Pons (tissue), 1 donor: ENCODE measurements around the gene FGF6.
"Not testable (repeated sequence)": the region's sequence is repeated elsewhere in the genome, so short reads cannot be mapped to it uniquely, and the experiment has no call there.

Experiments used
- DNase-seq: peaks from one replicate; pipeline ENCODE4 v3.0.0-alpha.2; 2016; ENCODE audit warnings: low spot score

Gene FGF6

GRCh38 chr12:4418913-4419312, 26.7 kb downstream of the FGF6 start:
- no peak for DNase-seq

- no peak for DNase-seq
Observed at GRCh38 chr12:4417936-4418335, 27.7 kb downstream of the FGF6 start.

- no peak for DNase-seq
Observed at GRCh38 chr12:4417455-4417854, 28.2 kb downstream of the FGF6 start.

GRCh38 chr12:4416276-4416675, 29.3 kb downstream of the FGF6 start:
- no peak for DNase-seq

- no peak for DNase-seq
Observed at GRCh38 chr12:4412465-4412864, 33.1 kb downstream of the FGF6 start.

GRCh38 chr12:4412056-4412455, 33.6 kb downstream of the FGF6 start:
- no peak for DNase-seq

- DNase-seq: no peak
Observed at GRCh38 chr12:4407136-4407535, 38.5 kb downstream of the FGF6 start.

- not testable (repeated sequence) for DNase-seq
Observed at GRCh38 chr12:4404877-4405637, 40.6 kb downstream of the FGF6 start.

- no peak for DNase-seq
Observed at GRCh38 chr12:4402996-4403395, 42.6 kb downstream of the FGF6 start.

GRCh38 chr12:4401117-4401516, 44.5 kb downstream of the FGF6 start:
- no peak for DNase-seq

GRCh38 chr12:4395818-4396217, 49.8 kb downstream of the FGF6 start:
- DNase-seq: no peak

GRCh38 chr12:4393211-4393610, 52.4 kb downstream of the FGF6 start:
- DNase-seq: no peak

GRCh38 chr12:4392223-4392742, 53.3 kb downstream of the FGF6 start:
- no peak for DNase-seq

GRCh38 chr12:4388662-4389061, 57.0 kb downstream of the FGF6 start:
- no peak for DNase-seq

- DNase-seq: no peak
Observed at GRCh38 chr12:4388032-4388431, 57.6 kb downstream of the FGF6 start.

- no peak for DNase-seq
Observed at GRCh38 chr12:4387607-4388006, 58.0 kb downstream of the FGF6 start.

- DNase-seq: no peak
Observed at GRCh38 chr12:4386801-4387200, 58.8 kb downstream of the FGF6 start.
